ENCODE measurements around the gene PIR.

GRCh38 chrX:15469613-15470012 lies 23.5 kb downstream of the PIR start:
- TF ChIP-seq, protein P1, sequence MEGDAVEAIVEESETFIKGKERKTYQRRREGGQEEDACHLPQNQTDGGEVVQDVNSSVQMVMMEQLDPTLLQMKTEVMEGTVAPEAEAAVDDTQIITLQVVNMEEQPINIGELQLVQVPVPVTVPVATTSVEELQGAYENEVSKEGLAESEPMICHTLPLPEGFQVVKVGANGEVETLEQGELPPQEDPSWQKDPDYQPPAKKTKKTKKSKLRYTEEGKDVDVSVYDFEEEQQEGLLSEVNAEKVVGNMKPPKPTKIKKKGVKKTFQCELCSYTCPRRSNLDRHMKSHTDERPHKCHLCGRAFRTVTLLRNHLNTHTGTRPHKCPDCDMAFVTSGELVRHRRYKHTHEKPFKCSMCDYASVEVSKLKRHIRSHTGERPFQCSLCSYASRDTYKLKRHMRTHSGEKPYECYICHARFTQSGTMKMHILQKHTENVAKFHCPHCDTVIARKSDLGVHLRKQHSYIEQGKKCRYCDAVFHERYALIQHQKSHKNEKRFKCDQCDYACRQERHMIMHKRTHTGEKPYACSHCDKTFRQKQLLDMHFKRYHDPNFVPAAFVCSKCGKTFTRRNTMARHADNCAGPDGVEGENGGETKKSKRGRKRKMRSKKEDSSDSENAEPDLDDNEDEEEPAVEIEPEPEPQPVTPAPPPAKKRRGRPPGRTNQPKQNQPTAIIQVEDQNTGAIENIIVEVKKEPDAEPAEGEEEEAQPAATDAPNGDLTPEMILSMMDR (IDR thresholded peaks at IDR 0.05), result no peak
- TF ChIP-seq EP300 (IDR thresholded peaks at IDR 0.05) (no peak), POLR2A (IDR thresholded peaks at IDR 0.05) (no peak)

Measured in ovary (tissue), 3 donors.